ENCODE data around the gene SPRED2.

GRCh38 chr2:65388596-65389390, 43.6 kb downstream of the SPRED2 start:
- TF ChIP-seq, protein P1, sequence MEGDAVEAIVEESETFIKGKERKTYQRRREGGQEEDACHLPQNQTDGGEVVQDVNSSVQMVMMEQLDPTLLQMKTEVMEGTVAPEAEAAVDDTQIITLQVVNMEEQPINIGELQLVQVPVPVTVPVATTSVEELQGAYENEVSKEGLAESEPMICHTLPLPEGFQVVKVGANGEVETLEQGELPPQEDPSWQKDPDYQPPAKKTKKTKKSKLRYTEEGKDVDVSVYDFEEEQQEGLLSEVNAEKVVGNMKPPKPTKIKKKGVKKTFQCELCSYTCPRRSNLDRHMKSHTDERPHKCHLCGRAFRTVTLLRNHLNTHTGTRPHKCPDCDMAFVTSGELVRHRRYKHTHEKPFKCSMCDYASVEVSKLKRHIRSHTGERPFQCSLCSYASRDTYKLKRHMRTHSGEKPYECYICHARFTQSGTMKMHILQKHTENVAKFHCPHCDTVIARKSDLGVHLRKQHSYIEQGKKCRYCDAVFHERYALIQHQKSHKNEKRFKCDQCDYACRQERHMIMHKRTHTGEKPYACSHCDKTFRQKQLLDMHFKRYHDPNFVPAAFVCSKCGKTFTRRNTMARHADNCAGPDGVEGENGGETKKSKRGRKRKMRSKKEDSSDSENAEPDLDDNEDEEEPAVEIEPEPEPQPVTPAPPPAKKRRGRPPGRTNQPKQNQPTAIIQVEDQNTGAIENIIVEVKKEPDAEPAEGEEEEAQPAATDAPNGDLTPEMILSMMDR (IDR thresholded peaks at IDR 0.05), result no peak
- TF ChIP-seq HMGXB4 (CRISPR knock-in tag; IDR thresholded peaks at IDR 0.05; ENCODE audit: borderline replicate concordance), result no peak
- no peak for TF ChIP-seq RFX5 (IDR thresholded peaks at IDR 0.05)
- no peak for TF ChIP-seq BHLHE40 (IDR thresholded peaks at IDR 0.05; ENCODE audit: low read depth, low read length)
- no peak for TF ChIP-seq HOXB5 (CRISPR knock-in tag; IDR thresholded peaks at IDR 0.05)
- no peak for TF ChIP-seq CHD2 (IDR thresholded peaks at IDR 0.05; ENCODE audit: low read length, partially characterized antibody)
- no peak for TF ChIP-seq RARB (CRISPR knock-in tag; IDR thresholded peaks at IDR 0.05)
- TF ChIP-seq EP300 (IDR thresholded peaks at IDR 0.05), result no peak
- TF ChIP-seq CHD4 (IDR thresholded peaks at IDR 0.05; ENCODE audit: borderline replicate concordance), result no peak
- TF ChIP-seq GATA3 (IDR thresholded peaks at IDR 0.05; ENCODE audit: borderline replicate concordance), result no peak
- no peak for TF ChIP-seq POLR2A (IDR thresholded peaks at IDR 0.05; ENCODE audit: low read length)
- TF ChIP-seq, protein P2, sequence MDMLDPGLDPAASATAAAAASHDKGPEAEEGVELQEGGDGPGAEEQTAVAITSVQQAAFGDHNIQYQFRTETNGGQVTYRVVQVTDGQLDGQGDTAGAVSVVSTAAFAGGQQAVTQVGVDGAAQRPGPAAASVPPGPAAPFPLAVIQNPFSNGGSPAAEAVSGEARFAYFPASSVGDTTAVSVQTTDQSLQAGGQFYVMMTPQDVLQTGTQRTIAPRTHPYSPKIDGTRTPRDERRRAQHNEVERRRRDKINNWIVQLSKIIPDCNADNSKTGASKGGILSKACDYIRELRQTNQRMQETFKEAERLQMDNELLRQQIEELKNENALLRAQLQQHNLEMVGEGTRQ (IDR thresholded peaks at IDR 0.05), result no peak
